HG03280 (cell line): Measurements from ENCODE around the gene ARHGAP45.

ENCODE experiments used
- ATAC-seq: cut with Tn5 transposase; IDR thresholded peaks from one replicate; pipeline ENCODE4 v1.9.1; 2021; ENCODE audit warnings: mild to moderate bottlenecking, moderate library complexity; ENCODE audit not compliant: unreplicated experiment

ARHGAP45 gene

GRCh38 chr19:1037621-1038064 lies 29.3 kb upstream of the ARHGAP45 start:
- no peak for ATAC-seq

- no peak for ATAC-seq
Measured at GRCh38 chr19:1038978-1039645, 27.9 kb upstream of the ARHGAP45 start.

GRCh38 chr19:1039646-1040475 lies 27.1 kb upstream of the ARHGAP45 start, which contains the start of gene ABCA7:
Gene ABCA7, plus strand, starts transcription at chr19:1040107. Its CDS starts 1,255 bp downstream, at chr19:1041362.
- ATAC-seq: peak; percentile 72

DNA sequence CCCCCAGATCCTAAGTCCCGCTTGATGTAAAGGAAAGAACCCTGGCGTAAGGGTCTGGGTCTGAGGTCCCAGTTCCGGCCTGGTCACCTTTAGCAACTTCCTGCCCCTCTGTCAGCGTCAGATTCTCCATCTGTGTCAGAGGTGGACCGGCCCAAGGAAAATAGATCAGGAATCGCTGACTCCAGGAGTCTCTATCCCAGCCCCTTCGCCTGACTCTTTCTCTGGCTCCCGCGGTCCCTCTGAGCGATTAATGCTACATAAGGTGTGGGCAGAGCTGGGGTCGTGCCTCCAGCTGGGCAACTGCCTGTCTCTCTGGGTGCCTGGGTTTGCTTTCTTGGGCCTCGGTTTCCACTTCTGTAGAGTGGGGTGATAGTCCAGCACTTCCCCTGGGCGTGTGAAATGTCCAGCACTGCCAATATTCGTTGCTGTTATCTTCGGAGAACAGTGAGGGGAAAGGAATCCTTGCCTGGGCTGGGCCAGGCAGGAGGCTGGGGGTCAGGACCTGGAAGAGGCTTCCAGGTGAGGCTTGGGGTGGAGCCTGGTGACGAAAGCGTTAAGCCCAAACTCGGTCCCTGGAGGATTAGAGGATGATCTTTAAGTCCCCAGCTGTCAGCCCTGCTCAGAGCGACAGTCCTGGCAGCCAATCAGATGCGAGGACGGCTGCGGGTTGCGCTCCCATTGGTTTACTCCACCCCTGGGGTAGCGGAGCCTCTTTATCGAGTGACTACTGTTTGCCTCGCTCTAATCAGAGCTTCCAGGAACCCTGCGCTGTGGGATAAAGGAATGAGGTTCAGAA lies 26.3 kb upstream of the ARHGAP45 start:
- ATAC-seq: peak; percentile 38

DNA sequence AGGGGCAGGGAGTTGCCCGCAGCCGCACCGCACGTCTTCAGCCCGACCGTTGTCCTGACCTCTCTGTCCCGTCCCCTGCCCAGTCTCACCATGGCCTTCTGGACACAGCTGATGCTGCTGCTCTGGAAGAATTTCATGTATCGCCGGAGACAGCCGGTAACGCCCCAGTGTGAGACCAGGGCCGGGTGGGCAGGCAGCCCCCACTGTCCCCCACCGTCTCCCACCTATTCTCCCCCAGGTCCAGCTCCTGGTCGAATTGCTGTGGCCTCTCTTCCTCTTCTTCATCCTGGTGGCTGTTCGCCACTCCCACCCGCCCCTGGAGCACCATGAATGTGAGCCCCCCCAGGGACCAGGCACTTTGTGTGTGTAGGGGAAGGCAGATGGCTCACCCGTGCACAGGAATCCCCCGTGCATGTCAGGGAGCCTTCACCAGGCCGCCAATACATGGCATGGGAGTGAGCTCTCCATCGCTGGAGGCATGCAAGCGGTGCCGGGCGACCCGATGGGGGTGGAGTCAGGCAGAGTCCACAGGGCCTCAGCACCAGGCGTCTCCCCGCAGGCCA lies 25.6 kb upstream of the ARHGAP45 start:
- ATAC-seq: no peak

GRCh38 chr19:1041835-1042685 lies 24.9 kb upstream of the ARHGAP45 start:
- no peak for ATAC-seq

DNA sequence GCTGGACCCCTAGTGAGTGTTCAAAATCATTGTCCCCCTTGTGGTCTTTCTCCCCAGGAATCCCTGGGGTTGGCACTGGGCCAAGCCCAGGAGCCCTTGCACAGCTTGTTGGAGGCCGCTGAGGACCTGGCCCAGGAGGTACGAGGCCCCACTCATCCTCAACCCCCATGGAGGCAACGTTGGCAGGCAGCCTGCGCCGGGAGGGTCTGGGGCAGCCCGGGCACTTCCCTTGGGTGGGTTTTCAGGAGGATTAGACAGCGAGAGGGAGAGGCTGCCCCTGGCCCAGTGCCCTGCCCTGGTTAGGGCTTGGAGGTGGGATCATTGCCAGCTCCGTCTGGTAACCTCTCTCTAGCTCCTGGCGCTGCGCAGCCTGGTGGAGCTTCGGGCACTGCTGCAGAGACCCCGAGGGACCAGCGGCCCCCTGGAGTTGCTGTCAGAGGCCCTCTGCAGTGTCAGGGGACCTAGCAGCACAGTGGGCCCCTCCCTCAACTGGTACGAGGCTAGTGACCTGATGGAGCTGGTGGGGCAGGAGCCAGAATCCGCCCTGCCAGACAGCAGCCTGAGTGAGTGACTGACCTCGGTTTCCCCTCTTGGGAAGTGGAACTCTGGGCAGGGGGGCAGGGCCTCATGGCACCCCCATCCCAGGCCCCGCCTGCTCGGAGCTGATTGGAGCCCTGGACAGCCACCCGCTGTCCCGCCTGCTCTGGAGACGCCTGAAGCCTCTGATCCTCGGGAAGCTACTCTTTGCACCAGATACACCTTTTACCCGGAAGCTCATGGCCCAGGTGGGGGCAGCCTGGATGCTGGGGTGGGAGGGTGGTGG lies 24.1 kb upstream of the ARHGAP45 start:
- no peak for ATAC-seq

- ATAC-seq: no peak
Measured at GRCh38 chr19:1045247-1045603, 21.7 kb upstream of the ARHGAP45 start.

DNA sequence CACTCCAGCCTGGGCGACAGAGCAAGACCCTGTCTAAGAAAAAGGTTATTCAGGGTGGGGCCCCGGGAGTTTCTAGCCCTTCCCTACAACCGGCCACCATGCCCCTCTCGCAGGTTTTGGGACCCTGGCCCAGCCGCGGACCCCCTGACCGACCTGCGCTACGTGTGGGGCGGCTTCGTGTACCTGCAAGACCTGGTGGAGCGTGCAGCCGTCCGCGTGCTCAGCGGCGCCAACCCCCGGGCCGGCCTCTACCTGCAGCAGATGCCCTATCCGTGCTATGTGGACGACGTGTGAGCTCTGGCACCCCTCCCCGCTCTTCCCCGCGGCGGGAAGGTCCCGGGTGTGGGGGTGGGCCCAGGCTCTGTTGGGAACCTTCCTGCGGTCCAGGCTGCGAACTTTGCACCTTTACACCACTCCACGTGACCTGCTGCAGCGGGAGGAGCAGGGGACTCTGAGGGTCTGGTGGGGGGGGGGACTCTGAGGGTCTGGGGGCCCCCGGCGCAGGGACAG lies 20.8 kb upstream of the ARHGAP45 start:
- ATAC-seq: no peak

- no peak for ATAC-seq
Measured at GRCh38 chr19:1046836-1047695, 19.9 kb upstream of the ARHGAP45 start.

DNA sequence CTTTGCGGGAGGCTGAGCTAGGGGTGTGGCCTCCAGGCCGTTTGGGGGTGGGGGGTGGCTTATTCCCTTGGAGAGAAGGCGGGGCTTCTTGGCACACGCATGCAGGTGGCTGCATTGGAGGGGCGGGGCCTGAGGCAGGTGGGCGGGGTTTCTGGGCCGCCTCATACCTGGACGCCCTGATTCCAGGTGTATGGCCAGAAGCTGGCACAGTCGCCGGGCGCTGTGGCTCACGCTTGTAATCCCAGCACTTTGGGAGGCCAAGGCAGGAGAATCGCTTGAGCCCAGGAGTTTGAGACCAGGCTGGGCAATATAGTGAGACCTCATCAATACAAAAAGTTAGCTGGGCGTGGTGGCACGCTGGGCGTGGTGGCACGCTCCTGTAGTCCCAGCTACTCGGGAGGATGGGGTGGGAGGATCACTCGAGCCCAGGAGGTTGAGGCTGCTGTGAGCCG lies 19.2 kb upstream of the ARHGAP45 start:
- no peak for ATAC-seq

DNA sequence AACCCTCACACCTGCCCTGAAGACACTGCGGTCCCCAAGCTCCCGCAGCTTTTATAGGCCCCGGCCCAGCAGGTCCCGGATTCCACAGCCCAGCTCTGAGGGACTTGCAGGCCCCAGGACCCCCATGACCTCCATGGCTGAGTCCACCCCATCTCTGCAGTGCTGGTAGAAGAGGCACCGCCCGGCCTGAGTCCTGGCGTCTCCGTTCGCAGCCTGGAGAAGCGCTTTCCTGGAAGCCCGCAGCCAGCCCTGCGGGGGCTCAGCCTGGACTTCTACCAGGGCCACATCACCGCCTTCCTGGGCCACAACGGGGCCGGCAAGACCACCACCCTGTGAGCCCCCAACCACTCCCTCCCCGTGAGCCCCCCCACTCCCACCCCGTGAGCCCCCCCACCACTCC lies 17.9 kb upstream of the ARHGAP45 start:
- no peak for ATAC-seq

DNA sequence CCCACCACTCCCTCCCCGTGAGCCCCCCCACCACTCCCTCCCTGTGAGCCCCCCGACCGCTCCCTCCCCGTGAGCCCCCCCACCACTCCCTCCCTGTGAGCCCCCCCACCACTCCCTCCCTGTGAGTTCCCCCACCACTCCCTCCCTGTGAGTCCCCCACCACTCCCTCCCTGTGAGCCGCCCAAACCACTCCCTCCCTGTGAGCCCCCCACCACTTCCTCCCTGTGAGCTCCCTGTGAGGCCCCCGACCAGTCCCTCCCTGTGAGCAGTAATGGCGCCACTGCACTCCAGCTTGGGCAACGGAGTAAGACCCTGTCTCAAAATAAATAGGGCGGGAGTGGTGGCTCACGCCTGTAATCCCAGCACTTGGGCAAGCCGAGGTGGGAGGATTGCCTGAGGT lies 17.2 kb upstream of the ARHGAP45 start:
- ATAC-seq: no peak

- no peak for ATAC-seq
Measured at GRCh38 chr19:1050989-1051788, 15.8 kb upstream of the ARHGAP45 start.

DNA sequence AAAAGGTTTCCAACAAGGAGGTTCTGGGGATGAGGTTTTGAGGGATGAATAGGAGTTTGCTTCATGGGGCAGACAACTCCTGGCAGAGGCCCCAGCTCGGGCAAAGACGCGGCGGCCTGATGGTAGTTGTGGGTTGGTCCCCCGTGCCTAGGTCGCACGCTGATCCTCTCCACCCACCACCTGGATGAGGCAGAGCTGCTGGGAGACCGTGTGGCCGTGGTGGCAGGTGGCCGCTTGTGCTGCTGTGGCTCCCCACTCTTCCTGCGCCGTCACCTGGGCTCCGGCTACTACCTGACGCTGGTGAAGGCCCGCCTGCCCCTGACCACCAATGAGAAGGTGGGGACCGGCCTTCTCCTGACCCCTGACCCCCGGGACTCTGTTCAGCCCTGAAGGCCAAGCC lies 15.2 kb upstream of the ARHGAP45 start:
- ATAC-seq: no peak

- ATAC-seq: no peak
Measured at GRCh38 chr19:1052349-1052975, 14.5 kb upstream of the ARHGAP45 start.
